ENCODE results near the gene ARF6.
A peak's percentile ranks its signal among the peaks of the same experiment; 100 is the strongest.
"Not testable (repeated sequence)": the region's sequence is repeated elsewhere in the genome, so short reads cannot be mapped to it uniquely, and the experiment has no call there.

The ARF6 gene

DNA sequence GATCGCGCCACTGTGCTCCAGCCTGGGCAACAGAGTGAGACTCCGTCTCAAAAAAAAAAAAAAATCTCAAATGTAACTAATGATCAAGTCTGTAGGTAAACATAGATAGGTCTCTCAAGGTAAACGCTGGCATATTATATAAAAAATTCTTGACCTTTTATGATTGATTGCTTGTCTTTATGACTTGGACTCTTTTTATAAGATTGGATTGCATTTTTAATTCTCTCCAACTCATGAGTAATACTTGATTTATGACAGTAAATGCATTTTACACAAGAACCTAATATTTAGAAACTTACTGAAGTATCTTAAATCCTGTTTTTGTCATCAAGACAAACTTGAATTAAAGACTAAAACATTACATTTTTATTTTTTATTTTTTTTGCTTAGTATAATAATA is 16.1 kb downstream of the ARF6 start:
- DNase-seq: no peak

DNA sequence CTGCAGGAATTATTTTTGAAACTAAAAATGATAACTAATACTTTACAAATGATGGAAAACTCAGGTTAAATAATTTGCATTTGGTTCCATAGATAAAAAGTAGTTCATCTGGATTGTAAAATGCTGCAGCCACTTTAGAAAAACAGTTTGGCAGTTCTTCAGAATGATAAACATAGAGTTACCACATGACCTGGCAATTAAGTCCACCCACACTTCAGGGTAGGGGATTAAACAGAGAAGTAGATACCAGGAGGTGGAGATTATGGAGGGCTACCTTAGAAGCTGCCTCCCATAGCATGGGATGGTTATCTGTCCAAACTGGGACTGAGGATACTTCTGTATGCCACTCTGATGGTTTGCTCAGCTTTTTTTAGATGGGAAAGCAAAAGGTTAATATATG is 22.2 kb downstream of the ARF6 start:
- DNase-seq: no peak

DNA sequence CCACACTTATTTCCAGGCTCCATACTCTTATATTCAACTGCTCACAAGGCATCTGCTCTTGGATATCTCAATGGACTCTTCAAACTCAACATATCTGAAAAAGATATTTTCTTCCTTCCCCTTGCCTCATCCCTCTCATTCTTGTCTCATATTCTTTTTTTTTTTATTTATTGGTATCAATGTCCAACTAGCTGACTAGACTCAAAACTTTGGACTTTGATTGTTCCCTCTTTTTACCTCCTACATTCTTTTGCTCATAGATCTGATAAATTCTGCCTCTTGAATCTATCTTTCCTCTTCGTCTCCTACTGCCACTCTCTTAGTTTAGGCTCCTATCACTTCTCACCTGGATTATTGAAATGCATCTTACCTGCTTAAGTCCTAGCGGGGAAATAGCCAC is 25.8 kb downstream of the ARF6 start:
- DNase-seq: no peak

DNA sequence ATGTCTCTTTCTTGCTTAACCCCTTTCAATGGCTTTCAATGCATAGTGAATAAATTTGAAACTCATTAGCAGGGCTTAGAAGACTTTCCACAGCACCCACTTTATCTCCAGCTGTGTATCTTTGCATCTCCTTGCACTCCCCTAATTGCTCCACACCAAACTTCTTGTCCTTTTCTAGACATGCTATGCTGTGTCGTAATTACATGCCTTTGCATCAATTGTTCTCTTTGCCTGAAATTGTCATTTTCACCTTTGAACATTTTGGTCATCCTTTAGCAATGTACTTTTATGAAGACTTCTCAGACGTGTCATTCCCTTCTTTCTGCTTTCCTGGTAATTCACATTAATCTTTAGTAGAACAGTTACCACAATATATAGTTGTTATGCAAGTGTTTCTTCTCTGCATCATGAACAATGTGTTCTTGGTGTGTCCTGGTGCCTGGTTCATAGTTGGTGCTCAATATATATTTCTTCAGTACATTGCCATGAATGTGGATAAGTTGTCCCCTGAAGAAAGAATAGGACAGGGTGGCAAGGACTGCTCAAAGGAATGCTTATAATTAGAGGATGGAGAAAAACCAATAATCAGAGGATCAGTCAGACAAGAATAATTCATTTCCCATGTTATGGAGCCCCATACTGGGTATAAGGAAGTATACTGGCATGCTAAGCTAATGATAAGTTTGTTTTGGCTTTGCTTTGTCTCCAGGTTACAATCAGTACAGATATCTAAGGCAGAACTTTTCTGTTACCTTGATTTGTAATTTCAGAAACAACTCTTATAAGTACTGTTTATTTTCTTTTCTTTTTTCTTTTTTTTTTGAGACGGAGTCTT is 27.2 kb downstream of the ARF6 start:
- DNase-seq: no peak

DNA sequence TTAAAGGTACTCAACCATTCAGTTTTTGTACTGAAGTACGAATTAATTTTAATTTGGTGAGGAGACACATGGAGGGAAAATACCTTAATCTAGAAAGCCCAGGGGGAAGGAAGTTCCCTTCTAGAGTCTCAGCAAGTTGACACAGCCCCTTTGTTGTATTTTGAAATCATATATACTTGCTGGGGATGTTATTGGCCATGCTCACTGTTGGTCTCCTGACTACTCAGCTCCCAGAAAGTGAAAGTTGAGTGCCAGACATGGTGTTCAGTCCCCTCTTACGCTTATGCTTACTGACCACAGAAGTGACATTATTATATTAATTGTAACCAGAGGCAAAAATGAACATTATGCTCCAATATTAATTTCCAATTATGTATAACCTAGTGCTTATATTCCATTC is 28.1 kb downstream of the ARF6 start:
- DNase-seq: no peak

DNA sequence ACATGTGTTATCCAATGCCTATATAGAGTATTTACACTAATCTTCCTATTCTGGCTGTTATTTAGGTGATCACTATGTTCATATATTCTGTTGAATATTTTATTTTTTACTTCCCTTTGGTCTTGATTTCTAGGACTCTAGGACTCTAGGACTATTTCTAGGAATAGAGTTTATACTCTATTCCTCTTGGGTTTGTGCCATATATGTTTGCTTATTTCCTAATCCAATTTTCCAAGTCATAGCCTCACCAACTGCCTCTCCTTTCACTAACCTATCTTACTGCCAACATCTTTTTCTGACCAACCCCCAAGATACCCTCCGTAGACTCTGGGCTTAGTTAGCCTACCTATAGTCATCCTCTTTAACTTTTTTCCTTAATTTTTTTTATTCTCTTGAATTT is 28.5 kb downstream of the ARF6 start:
- DNase-seq: no peak

DNA sequence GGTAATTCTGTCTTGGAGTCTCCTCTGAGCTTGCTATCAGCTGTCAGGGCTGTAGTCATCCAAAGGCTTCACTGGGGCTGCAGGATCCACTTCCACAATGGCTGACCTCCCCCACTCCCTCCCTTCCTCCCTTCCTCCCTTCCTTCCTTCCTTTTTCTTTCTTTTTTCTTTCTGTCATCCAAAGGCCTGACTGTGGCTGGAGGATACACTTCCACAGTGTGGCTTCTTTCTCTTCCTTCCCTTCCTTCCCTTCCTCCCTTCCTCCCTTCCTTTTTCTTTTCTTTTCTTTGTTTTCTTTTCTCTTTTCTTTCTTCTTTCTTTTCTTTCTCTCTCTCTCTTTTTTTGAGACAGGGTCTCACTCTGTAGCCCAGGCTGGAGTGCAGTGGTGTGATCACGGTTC is 30.6 kb downstream of the ARF6 start:
- no peak for DNase-seq

DNA sequence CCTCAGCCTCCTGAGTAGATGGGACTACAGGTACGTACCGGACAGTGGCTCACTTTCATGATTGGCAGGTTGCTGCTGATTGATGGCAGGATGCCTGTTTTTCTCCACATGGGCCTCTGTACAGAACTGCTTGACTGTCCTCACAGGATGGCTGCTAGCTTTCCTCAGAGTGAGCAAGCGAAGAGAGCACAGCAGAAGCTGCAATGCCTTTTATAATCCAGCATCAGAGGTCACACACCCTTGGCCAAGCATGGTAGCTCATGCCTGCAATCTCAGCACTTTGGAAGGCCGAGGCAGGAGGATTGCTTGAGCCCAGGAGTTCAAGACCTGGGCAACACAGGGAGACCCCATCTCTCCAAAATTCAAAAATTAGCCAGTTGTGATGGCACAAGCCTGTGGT is 31.0 kb downstream of the ARF6 start:
- DNase-seq: no peak

DNA sequence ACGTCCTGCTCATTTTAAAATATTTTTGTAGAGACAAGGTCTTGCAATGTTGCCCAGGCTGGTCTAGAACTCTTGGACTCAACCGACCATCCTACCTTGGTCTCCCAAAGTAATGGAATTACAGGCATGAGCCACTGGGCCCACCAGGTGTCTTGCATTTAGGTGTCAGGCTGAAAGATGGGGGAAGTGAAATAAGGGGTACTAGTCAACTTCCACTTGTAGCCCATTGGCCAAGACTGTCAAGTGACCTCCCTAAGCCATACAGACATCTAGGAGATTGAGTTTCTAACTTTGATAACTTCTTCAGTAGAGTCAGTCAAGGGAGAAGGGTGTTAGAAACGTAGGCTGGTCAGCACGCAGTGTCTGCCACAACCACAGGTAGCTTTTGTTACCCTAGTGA is 32.0 kb downstream of the ARF6 start:
- DNase-seq: no peak

DNA sequence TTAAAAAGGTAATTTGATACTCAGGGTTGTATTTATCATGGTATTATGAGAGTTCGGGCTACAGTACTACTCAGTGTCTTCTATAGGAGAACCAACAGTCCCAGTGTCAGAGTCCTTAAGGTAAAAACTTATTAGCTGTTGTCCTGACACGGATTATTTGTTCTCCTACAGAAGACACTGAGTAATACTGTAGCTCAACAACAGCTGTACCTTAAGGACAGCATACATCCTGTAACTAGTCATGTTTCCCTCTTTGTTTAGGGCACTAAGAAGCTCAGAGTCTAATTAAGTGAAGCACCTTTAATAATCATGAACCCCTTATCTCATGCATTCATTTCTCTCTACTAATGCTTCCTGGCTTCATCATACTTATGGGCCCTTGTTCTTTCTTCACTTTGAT is 33.9 kb downstream of the ARF6 start:
- peak in 1 of 3 experiments; percentile 12 for DNase-seq

DNA sequence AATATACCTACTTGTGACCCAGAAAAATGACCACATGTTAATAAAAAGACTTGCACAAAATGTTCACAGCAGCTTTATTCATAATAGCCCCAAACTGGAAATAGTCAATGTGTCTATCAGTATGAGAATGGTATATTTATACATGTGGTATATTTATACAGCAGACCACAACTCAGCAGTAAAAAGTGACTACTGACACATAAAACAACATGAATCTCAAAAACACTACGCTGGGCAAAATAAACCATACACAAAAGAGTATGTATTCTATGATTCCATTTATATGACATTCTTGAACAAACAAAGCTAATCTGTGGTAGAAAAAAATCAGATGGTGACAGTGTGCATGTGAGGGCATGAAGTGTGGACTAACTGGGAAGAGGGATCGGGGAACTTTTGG is 35.1 kb downstream of the ARF6 start:
- DNase-seq: no peak

DNA sequence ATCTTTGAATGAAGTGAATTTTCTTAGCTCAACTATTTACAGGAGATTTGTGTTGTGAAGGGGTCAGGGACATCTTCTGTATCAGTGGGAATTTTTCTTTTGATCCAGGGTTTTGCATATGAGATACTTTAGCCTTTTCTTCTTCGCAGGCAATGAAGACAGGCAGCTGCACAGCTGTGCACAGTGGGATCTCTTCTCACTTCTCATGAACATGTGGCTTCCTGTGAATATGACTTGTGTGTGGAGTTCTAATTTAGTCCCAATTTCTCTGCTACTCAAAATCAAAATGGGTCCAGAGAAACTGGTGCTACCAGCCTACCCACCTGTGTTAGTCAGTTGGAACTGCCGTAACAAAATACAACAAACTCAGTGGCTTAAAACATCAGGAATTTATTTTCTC is 37.8 kb downstream of the ARF6 start:
- DNase-seq: no peak

DNA sequence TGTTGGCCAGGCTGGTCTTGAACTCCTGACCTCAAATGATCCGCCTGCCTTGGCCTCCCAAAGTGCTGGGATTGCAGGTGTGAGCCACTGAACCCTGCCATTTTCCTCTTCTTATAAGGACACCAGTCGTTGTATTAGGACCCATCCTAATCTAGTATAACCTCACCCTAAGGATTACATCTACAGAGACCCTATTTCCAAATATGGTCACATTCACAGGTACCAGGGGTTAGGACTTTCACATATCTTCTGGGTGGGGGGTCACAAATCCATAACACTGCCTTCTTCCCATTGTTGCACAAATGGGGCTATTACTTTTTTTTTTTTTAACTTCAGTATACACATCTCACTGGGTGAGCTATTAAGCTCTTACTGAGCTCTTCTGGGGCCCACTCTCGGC is 38.6 kb downstream of the ARF6 start:
- no peak for DNase-seq

DNA sequence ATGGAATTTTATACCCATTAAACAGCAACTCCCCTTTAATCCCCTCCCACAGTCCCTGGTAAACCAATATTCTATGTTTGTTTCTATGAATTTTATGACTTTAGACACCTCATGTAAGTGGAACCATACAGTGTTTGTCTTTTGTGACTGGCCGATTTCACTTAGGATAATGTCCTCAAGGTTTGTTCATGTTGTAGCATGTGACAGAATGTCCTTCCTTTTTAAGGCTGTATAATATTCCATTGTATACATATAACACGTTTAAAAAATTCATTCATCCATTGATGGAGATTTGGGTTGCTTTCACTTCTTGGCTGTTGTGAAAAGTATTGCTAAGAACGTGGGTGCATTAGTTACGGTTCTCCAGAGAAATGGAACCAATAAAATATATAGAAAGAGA is 40.2 kb downstream of the ARF6 start:
- DNase-seq: no peak

DNA sequence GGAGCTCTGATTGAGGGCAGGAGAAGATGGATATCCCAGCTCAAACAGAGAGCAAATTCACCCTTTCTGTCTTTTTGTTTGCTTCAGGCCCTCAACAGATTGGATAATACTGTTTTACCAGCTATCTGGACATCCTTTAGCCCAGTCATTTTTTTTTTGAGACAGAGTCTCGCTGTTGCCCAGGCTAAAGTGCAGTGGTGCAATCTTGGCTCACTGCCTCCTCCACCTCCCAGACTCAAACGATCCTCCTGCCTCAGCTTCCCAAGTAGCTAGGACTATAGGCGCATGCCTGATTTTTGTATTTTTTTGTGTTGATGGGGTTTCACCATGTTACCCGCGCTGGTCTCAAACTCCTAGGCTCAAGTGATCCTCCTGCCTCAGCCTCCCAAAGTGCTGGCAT is 40.8 kb downstream of the ARF6 start:
- no peak for DNase-seq

DNA sequence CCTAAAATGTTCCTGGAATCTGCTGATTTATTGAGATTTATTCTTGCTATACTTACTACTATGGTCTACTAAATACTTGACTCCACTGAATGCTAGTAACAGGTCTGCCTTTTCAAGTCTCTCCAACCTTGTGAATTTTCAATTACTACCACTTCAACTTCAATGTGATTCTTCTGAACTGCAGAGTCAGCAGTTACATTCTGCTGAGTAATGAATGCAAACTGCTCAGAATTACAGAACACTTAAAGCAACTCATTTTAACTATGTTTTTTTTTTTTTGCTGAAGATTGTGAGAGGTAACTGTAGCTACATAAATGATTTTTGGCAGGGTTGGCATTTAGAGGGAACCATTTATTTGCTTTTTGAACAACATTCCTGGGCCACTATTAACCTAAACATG is 41.8 kb downstream of the ARF6 start:
- peak in 2 of 3 experiments; percentile 15 to 50 for DNase-seq

DNA sequence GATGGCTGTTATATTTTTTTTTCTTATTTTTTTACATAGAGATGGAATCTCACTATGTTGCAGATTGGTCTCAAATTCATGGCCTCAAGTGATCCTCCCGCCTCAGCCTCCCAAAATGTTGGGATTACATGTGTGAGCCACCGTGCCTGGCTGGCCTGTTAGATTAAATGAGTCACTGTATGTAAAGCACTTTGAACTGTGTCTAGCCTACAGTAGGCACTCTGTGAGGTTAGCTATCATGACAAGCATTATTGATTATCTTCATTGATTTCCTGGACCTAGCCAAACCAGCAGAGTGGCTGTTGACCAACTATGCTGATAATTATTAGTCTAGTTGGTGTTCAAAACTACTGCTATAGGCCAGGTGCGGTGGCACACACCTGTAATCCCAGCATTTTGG is 42.6 kb downstream of the ARF6 start:
- DNase-seq: no peak

DNA sequence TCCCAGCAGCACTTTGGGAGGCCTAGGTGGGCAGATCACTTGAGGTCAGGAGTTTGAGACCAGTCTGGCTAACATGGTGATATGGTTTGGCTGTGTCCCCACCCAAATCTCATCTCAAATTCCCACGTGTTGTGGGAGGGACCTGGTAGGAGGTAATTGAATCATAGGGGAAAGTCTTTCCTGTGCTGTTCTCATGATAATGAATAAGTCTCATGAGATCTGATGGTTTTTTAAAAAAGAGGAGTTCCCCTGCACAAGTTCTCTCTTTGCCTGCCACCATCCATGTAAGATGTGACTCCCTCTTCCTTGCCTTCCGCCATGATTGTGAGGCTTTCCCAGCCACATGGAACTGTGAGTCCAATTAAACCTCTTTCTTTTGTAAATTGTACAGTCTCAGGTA is 43.4 kb downstream of the ARF6 start:
- DNase-seq: not testable (repeated sequence)

DNA sequence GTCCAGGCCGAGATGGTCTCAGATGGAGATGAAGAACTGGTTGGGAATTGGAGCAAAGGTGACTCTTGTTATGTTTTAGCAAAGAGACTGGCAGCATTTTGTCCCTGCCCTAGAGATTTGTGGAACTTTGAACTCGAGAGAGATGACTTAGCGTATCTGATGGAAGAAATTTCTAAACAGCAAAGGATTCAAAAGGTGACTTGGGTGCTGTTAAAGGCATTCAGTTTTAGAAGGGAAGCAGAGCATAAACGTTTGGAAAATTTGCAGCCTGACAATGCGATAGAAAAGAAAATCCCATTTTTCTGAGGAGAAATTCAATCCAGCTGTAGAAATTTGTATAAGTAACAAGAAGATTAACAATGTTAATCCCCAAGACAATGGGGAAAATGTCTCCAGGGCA is 44.0 kb downstream of the ARF6 start:
- not testable (repeated sequence) for DNase-seq

DNA sequence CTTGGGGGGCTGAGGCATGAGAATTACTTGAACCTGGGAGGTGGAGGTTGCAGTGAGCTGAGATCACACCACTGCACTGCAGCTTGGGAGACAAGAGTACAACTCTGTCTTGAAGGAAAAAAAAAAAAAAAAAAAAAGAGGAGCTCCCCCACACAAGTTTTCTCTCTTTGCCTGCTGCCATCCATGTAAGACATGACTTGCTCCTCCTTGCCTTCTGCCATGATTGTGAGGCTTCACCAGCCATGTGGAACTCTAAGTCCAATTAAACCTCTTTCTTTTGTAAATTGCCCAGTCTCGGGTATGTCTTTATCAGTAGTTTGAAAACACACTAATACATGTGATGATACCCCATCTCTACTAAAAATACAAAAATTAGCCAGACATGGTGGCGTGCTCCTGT is 46.3 kb downstream of the ARF6 start:
- DNase-seq: not testable (repeated sequence)

DNA sequence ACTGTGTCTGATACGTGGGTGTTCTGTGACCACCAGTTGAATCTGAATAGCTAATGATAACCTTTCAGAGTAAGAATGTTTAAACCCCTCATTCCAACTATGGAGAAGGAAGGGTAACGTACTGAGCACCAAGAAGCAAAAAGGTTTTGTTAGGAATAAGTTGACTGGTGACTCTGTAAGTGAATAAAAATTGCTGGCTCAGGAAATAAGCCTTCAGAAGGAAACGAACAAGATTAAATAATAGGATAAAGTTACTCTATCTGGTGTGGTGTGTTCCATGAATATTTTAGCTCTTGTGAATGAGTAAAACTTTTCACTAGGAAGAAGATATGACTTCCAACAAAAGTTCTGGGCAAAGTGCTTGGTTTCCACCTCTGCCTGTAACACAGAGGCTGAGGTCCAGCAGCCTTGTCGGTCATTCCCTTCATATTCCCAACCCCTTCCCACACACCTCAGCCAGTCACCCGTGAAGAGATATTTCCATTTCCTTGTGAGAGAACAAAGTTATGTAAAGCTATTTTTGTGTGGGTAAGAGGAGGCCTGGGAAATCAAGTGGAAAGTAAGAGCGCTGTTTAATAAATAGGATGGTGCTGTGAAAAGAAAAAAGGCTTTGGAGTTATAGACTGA is 47.1 kb downstream of the ARF6 start:
- DNase-seq: no peak

DNA sequence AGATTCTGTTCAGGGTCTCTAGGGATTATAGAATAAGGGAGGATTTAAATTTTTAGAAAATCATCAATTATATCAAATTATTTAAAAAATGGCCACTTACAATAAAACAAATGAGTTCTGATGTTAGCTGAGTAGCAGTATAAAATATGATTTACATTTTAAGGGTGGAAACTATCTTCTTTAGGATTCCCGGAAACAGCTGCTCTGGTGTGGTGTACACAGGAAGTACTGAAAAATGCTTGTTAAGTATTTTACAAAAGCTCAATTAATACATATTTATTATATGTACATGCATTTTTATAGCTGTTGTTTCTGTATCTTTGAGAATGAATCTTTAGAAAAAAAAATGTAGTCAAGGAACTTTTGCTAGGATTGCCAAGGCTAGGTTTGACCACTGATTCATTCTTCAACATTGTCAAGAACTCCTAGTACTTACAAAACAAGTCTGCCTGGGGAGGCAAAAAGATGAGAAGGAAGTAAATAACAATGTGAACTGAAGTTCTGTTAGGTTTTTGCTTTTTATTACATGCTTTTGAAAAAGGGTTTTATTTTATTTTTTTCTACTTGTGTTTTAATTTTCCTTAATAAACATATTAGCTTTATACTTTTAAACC is 48.0 kb downstream of the ARF6 start:
- DNase-seq: no peak

DNA sequence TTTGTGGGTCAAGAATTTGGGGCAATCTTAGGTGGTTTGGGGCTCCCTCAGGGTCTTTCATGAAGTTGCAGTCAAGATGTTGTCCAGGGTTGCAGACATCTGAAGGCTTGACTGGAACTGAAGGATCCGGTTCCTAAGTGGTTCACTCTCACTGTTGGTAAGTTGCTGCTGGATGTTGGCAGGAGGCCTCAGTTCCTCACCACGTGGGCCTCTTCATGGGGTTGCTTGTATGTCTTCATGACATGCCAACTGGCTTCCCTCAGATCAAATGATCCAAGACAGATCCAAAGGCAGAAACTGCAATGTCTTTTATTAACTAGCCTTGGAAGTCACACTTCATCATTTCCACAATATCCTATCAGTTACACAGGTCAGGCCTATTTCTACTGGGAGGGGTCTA is 49.2 kb downstream of the ARF6 start:
- no peak for DNase-seq

DNA sequence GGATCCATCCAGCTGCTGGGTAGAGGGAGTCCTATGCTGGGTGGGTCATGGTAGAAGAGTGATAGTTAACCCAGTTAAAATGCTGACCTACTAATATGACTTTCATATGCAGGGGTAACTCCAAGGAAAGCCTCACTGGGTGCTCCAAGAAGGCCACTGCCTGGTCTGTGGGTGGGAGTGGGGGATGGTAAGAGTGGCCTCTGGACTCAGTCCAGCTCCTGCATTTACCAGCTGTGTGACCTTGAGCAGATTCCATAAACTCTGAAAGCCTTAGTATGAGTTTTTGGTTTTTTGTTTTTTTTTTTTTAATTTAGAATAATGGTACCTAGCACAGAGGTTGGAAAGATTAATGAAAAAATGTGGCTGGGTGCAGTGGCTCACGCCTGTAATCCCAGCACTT is 51.6 kb downstream of the ARF6 start:
- DNase-seq: no peak
